ENCODE measurements around the gene PRELID3B.

Gene PRELID3B

DNA sequence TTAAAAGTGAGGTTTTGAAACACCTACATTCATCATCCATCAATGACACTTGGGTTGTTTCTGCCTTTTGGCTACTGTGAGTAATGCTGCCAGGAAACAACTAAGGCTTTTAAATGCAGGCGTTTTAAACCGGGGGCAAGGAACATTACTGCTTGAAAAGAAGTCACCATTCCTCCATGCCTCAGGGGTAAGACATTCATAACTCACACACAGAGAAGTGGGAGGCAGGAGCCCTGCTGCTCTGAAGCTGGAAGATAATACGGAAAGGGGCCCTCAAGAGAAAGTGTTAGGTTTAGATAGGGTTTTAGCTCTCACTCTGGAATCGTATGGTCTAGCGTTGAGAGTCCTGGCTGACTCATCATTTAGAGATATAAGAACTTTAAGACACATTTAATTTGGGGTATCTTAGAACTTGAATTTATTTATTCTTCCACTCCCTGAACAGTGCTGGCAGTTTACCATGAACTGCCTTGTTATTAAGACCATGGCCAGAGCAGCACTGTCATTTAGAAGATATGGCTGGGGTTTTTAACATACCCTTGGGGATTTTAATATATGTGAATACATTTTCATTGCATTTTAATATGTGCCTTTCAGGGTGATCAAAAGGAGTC is 21.5 kb downstream of the PRELID3B start:
- H3K4me3 ChIP-seq, result no peak overlapping the region
- H3K27ac ChIP-seq, result no peak overlapping the region
- TF ChIP-seq, protein P1, sequence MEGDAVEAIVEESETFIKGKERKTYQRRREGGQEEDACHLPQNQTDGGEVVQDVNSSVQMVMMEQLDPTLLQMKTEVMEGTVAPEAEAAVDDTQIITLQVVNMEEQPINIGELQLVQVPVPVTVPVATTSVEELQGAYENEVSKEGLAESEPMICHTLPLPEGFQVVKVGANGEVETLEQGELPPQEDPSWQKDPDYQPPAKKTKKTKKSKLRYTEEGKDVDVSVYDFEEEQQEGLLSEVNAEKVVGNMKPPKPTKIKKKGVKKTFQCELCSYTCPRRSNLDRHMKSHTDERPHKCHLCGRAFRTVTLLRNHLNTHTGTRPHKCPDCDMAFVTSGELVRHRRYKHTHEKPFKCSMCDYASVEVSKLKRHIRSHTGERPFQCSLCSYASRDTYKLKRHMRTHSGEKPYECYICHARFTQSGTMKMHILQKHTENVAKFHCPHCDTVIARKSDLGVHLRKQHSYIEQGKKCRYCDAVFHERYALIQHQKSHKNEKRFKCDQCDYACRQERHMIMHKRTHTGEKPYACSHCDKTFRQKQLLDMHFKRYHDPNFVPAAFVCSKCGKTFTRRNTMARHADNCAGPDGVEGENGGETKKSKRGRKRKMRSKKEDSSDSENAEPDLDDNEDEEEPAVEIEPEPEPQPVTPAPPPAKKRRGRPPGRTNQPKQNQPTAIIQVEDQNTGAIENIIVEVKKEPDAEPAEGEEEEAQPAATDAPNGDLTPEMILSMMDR (IDR thresholded peaks at IDR 0.05), result no peak
- no peak for DNase-seq (ENCODE audit: low spot score)

DNA sequence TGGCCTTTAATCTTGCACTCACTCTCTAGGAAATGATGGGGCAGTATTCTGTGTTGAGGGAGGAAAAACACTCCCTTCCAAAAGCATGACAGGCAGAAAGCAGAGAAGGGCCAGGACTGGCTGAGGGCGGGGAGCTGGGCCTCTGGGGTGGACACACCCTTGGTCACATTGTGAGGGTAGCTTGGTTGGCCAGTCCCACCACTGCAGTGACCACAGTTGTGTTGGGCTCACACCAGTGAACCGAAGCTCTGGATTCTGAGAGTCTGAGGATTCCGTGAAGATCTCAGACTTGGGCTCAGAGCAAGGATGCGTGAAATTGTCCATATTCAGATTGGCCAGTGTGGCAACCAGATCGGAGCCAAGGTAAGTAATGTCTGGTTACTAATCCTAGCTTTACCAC is 23.4 kb downstream of the PRELID3B start, which contains the start of gene TUBB1:
Gene TUBB1 (plus strand): TSS at position 213 of the 400 bp plus-strand sequence. CDS start 94 bp downstream, at position 307.
- no peak within 1 kb of the TSS for H3K4me3 ChIP-seq
- no peak within 1 kb of the TSS for H3K27ac ChIP-seq
- TF ChIP-seq, protein P1 (IDR thresholded peaks at IDR 0.05), result no peak
- DNase-seq (ENCODE audit: low spot score), result no peak

DNA sequence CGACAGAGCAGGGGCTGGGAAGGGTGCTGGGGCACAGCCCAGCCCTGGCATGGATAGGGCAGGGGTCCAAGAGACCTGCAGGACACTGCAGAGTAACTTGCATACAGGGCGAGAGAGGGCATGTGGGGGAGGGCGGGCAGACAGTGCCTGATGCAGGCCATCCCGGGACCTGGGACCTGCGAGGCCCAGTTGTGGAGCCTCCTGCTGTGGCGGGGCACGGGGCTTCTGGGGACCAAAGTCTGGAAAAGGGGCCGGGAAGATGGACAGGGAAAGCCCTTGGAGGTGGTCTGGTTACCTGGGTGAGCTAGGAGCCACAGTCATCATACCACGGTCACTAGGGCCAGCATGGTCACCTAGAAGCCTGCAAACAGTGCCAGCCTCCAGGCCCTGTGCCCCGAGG is 23.8 kb downstream of the PRELID3B start:
- TF ChIP-seq, protein P1 (IDR thresholded peaks at IDR 0.05), result no peak
- DNase-seq (ENCODE audit: low spot score), result no peak
- H3K4me3 ChIP-seq, result no peak overlapping the region
- no peak overlapping the region for H3K27ac ChIP-seq

GRCh38 chr20:59017493-59018231 is 24.9 kb downstream of the PRELID3B start:
- TF ChIP-seq, protein P1 (IDR thresholded peaks at IDR 0.05), result no peak

GRCh38 chr20:59016795-59017492 is 25.6 kb downstream of the PRELID3B start:
- DNase-seq (ENCODE audit: low spot score), result no peak
- Histone ChIP-seq H3K27ac (no peak overlapping the region), H3K4me3 (no peak overlapping the region)
- TF ChIP-seq, protein P1 (IDR thresholded peaks at IDR 0.05), result no peak

More at GRCh38 chr20:59017493-59018231, 24.9 kb downstream of the PRELID3B start:
- DNase-seq (ENCODE audit: low spot score), result no peak
- no peak overlapping the region for H3K4me3 ChIP-seq
- no peak overlapping the region for H3K27ac ChIP-seq

GRCh38 chr20:59015812-59016711 is 26.5 kb downstream of the PRELID3B start:
- H3K27ac ChIP-seq, result no peak overlapping the region

More at GRCh38 chr20:59015812-59016711, 26.5 kb downstream of the PRELID3B start:
- DNase-seq (ENCODE audit: low spot score), result no peak
- H3K4me3 ChIP-seq, result no peak overlapping the region
- TF ChIP-seq, protein P1 (IDR thresholded peaks at IDR 0.05), result no peak

Measured in coronary artery (tissue), 2 donors.